ENCODE measurements around the gene GSN.

DNA sequence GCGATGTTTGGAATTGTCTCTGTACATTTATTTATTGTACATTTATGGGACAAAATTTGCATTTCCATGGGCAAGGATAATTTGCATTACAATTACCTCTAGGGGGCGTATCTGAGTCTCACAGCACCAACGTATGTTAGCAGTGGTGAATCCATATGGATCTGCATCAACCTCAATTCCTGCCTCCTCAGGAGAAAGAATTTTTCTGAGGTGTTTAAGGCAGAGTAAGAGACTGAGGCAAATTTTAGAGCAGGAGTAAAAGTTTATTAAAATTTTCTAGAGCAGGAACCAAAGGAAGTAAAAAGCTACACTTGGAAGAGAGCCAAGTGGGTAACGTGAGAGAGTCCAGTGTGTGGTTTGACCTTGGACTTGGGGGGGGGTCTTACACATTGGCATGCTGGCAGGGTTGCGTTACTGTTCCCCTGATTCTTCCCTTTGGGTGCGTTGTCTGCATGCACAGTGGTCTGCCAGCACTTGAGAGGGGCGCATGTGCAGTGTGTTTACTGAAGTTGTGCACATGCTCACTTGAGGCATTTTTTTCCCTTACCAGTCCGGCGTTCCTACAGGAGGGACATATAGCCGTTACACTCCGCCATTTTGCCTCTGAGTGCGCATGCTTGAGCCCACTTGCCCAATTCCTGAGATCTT lies 45.3 kb upstream of the GSN start:
- TF ChIP-seq, protein P1, sequence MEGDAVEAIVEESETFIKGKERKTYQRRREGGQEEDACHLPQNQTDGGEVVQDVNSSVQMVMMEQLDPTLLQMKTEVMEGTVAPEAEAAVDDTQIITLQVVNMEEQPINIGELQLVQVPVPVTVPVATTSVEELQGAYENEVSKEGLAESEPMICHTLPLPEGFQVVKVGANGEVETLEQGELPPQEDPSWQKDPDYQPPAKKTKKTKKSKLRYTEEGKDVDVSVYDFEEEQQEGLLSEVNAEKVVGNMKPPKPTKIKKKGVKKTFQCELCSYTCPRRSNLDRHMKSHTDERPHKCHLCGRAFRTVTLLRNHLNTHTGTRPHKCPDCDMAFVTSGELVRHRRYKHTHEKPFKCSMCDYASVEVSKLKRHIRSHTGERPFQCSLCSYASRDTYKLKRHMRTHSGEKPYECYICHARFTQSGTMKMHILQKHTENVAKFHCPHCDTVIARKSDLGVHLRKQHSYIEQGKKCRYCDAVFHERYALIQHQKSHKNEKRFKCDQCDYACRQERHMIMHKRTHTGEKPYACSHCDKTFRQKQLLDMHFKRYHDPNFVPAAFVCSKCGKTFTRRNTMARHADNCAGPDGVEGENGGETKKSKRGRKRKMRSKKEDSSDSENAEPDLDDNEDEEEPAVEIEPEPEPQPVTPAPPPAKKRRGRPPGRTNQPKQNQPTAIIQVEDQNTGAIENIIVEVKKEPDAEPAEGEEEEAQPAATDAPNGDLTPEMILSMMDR (IDR thresholded peaks at IDR 0.05): peak in 4 of 7 experiments; percentile 39 to 77 (median 58)
- TF ChIP-seq POLR2A (IDR thresholded peaks at IDR 0.05) (no peak), EP300 (IDR thresholded peaks at IDR 0.05) (no peak), POLR2AphosphoS5 (IDR thresholded peaks at IDR 0.05) (no peak)
